Measurements from ENCODE around the gene VWA3B.

Gene VWA3B

GRCh38 chr2:98172150-98172765, 85.3 kb downstream of the VWA3B start:
- no peak for DNase-seq (ENCODE audit: low read depth in 2 of 2)

GRCh38 chr2:98172951-98173350, 86.0 kb downstream of the VWA3B start:
- DNase-seq (ENCODE audit: low read depth in 2 of 2) = no peak

- no peak for DNase-seq (ENCODE audit: low read depth in 2 of 2)
Measured at GRCh38 chr2:98175811-98176210, 88.8 kb downstream of the VWA3B start.

DNA sequence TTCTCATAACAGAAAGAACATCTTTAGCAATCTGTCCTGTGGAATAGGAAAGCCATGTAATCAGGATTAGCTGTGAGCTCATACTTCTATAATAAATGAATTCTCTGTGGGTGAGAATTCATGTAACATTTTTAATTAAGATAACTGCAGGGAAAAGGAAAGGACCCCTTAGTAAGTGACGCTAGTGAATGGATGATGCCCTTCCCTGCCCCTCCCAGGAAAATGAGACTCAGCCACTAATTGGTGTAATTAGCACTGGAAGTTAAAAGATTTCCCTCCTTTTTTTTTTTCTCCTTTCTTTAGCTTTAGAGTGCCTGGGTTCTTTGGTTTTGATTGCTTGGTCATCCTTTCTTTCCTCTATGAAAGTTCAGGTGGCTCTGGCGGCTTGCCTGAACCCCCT, 90.3 kb downstream of the VWA3B start:
- DNase-seq (ENCODE audit: low read depth in 2 of 2) = no peak

GRCh38 chr2:98177986-98178385, 91.0 kb downstream of the VWA3B start:
- no peak for DNase-seq (ENCODE audit: low read depth in 2 of 2)

GRCh38 chr2:98180456-98180855, 93.5 kb downstream of the VWA3B start:
- DNase-seq (ENCODE audit: low read depth in 2 of 2) = no peak

- no peak for DNase-seq (ENCODE audit: low read depth in 2 of 2)
Measured at GRCh38 chr2:98181346-98181745, 94.4 kb downstream of the VWA3B start.

DNA sequence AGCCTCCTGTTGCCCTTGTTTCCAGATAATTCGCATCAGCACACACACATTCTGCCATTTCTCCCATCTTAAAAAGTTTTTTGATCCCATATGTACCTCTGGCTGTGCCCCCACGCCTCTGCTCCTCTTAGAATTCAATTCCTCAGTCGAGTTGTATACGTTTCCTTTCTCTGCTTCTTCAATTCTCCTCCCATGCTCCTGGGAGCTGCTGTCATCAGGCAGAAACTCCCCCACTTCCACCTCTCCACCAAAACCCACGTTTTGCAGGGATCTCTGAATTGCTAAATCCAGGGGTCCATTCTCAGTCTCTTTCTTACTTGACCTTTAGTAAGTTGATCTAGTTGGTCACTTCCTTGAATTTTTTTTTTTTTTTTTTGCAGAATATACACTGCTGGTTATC, 98.8 kb downstream of the VWA3B start:
- no peak for DNase-seq (ENCODE audit: low read depth in 2 of 2)

DNA sequence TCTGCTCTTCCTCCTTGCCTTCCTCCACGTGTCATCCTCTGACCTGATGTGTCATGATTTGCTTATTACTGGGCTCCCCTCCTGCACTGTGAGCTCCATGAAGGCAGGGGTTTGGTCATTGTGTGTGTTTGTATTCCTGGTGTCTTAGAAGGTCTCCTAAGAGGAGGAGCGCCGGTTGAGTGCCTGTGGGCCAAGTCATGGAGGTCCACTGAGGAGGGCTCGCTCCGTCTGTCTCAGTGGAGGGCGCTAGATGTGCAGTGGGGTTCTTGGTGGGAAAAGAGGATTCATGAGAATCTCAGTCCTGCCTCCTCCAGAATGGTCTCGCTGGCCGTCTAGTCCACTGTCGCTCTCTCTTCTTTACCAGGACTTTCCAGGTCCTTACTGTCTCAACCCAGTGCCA, 100.2 kb downstream of the VWA3B start:
- DNase-seq (ENCODE audit: low read depth in 2 of 2) = no peak

DNA sequence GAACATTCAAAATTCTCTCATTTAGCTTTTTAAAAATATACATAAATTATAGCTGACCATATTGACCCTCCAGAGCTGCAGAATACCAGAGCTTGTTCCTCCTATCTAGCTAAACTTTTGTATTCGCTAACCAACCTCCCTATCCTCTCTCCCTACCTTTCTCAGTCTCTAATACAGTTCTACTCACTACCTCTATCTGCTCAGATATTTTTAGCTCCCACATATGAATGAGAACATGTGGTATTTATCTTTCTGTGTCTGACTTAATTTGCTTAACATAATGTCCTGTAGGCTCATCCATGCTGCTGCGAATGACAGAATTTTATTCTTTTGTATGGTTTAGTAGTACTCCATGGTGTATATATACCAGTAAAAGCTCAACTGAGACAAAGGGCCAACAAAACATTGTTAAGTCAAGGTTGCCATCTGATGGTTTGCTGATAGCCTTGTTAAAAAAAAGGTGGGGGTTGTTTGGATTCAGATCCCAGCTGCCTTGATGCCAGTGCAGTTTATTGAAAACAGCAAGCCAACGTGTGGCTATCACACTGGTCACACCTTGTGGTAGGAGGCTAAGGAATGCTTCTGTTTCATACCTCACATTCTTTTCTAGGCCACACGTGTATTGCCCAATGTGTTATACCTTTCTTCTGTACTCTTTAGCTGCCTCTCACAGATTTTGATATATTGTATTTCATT, 101.5 kb downstream of the VWA3B start:
- DNase-seq (ENCODE audit: low read depth in 2 of 2) = no peak

DNA sequence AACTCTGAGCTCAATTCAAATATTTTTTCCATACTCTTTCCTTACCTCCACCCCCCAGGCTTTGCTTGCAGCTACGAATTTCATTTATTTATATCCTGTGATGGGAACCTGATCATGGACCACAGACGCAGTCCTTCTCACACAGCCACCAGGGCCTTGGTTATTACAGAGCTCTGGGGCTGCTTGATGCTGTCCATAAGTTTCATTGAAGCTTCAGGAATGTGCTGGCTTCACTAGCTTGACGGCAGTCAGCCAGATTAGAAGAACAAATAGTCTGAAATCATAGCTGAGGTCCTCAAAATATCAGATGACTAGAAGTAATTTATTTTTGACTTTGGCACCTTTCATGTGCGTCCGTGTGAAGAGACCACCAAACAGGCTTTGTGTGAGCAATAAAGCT, 104.9 kb downstream of the VWA3B start:
- DNase-seq (ENCODE audit: low read depth in 2 of 2) = no peak

DNA sequence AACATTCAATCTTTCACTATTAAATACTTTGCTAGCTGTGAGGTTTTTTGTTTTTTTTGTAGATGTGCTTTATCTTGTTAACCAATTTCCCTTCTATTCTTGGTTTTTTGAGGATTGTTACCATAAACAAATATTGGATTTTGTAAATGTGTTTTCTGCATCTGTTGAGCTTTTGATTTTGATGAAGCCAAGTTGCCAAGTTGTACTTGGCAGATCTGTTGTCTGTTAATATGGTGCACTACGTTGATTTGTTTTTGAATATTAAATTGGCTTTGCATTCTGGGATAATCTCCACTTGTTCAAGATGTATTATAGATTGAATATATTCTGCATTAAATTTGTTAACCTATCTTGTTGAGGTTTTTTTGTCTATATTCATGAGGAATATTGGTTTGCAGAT, 114.6 kb downstream of the VWA3B start:
- DNase-seq (ENCODE audit: low read depth in 2 of 2) = no peak

DNA sequence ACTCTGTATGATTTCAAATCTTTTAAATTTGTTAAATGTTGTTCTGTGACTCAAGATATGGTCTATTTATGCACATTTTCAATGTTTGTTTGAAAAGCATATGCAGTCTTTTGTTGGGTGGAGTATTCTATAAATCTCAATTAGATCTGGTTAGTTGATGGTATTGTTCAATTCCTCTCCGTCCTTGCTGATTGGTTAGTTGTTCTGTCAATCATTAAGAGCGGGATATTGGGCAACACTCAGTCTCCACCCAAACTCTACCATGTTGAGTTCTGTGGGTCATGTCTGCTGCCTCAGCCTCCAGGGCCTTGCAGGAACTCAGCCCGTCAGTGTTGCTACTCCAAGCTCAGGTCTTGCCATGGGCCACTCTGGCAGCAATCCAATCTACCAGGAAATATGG, 118.9 kb downstream of the VWA3B start:
- DNase-seq (ENCODE audit: low read depth in 2 of 2) = no peak

DNA sequence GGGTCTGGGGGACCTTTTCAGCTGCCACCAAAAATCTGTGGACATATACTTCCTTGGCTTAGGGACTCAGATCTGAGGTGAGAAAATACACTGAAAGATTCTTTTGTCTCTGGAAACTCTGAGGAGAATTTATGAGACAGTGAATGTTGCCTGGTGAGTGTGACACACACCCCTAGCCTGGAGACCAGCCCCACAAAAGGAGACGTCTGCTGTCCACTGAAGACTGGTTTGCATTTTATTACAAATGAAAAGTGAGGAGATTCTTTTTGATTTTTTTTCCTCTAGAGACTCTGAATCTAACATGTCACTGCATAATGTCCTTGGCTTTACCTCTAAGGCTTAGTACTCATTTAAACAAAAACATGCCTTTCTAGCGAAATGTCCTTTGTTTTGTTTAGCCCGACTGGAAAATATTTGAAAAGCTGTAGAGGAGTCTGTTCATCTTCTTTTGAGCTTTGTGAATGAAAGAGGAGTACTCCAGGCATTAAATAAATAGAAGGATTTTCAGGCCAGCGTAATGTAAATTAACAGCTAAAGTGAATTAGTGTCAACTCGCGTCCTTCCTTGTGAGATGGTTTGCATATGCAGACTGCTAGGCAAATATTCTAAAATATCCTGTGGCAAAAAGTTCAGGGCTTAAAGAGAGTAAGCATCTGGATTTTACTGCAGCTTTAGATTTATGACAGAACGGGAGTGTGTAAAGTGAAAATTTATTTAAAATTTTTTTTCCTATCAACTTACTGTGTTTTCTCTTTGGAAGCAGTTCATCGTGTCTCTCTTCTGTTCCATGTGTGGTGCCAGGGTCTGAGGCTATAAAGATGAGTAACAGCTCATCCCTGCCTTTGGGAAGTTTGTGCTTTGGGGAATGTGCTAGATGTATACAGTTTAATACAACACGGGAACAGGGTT, 125.4 kb downstream of the VWA3B start:
- no peak for DNase-seq (ENCODE audit: low read depth in 2 of 2)

DNA sequence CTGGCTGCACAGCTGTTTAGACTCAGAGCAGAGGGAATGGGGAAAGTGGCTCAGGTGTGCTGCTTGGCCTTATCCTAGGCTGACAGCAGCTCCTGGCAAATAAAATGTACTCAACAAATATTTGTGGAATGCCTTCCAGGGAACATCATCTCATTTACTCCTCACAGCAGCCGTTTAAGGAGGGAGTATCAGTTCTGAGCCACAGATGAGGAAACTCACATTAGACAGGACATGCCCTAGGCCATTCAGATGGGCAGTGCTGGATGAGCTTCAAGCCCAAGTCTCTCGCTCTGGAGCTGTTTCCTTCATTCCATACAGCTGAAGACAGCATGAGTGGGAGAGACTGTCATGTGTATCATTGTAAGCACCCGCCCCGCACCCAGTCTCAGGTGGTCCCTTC, 129.6 kb downstream of the VWA3B start:
- DNase-seq (ENCODE audit: low read depth in 2 of 2) = no peak

DNA sequence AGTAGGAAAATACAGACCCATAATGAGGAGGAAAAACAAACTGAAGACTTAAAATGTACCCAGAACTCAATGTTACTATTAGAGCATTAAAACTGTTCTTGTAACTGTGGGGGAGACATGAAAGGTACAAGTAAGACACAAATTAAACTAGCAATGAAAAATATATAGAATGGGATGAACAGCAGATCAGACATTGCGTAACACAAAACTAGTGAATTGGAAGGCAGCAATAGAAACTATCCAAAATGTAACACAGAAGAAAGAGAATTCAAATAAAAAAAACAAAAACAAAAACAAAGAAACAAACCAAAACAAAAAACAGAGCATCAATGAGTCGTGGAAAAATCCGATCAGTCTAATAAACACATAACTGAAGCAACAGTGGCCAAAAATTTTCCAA, 132.2 kb downstream of the VWA3B start:
- DNase-seq (ENCODE audit: low read depth in 2 of 2) = no peak

GRCh38 chr2:98233941-98234340, 147.0 kb downstream of the VWA3B start:
- no peak for DNase-seq (ENCODE audit: low read depth in 2 of 2)

DNA sequence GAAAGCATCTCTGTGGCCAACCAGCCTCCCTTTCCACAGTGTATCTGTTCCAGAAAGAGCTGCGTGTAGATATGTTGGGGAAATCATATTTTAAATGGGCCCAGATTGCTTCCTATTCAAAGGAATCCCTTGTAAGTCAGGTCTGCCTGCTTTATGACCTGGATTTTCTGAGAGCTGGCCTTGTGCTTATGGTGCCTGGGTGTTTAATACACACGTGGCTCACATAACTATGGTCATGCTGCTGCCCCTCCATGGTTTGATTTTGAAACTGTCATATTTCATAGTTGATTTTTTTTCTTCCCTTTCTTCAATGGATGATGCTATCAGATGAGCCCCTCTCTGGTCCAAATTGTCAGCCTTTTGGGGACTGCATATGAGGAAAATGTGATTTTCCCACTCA, 147.8 kb downstream of the VWA3B start:
- DNase-seq (ENCODE audit: low read depth in 2 of 2) = no peak

DNA sequence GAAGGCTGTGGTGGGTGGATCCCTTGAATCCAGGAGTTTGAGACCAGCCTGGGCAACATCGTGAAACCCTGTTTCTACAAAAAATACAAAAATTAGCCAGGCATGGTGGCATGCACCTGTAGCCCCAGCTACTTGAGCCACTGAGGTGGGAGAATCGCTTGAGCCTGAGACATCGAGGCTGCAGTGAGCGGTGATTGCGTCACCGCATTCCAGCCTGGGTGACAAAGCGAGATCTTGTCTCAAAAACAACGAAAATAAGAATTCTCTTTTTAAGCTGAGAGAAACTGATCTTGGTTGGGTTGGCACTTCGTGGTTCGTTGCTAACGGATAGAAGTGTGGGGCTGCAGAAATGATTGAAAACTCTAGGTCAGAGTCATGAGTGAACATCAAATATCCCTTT, 150.0 kb downstream of the VWA3B start:
- DNase-seq (ENCODE audit: low read depth in 2 of 2) = no peak

DNA sequence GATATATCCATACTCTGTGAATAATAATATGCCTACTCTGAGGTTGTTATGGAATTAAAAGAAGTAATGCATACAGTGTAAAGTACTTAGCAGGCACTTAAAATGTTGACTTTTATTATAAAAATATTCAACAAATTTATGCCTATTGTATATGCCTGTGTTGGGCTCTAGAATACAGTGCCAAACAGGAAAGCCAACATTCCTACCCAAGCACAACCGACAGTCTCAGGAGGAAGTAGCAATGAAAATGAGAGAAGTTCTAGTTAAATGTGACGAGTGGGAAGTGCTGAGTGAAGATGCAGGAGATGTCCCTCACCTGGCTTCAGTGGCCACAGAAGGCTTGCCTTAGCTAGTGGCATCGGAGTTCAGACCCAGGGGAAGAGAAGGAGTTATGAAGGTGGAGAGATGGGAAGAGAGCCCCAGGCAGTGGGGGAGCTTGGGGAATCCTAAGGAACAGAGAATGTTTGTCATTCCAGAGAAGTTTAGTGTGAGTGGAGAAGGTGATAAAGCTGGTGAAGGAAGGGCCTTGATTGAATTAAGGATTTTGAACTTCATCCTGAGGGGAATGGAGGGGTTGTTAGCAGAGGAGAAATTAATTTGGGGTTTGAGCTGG, 153.9 kb downstream of the VWA3B start:
- no peak for DNase-seq (ENCODE audit: low read depth in 2 of 2)

DNA sequence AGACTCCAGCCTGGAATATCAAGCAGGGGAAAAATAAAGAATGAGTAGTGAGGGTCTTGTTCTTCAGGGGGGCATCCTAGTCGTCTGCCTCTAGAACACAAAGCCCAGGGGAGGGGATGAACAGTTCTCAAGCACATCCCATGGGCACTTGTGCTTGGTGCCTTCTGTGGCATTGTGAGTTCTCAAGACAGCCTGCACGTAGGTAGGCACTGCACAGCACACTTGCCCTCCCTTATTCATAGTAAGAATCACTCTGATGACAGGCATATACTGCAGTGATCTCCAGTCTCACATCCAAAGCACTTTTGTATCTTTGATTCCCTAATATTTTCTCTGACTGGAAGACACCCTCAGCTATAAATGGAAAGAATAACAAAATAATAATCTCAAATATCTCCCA, 154.6 kb downstream of the VWA3B start:
- no peak for DNase-seq (ENCODE audit: low read depth in 2 of 2)

DNA sequence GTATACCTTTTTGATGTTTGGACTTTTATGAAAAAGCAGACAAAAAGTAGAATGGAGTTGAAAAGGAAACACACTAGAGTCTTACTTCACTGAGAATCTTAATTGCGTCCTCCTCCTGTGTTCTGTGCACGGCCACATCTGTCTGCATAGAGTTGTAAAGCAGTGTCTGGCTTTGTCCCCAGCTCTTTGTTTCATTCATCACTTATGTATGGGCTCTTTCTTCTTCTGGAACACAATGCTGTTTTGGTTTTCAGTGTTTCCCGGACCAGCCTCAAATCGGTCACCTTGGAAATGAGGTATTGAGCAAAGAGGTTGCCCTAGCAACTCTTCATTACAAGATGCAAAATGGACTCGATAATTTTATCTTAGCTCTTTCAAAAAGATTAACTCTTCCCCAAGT, 155.0 kb downstream of the VWA3B start:
- no peak for DNase-seq (ENCODE audit: low read depth in 2 of 2)
